ENCODE results near the gene KCNQ2.

DNA sequence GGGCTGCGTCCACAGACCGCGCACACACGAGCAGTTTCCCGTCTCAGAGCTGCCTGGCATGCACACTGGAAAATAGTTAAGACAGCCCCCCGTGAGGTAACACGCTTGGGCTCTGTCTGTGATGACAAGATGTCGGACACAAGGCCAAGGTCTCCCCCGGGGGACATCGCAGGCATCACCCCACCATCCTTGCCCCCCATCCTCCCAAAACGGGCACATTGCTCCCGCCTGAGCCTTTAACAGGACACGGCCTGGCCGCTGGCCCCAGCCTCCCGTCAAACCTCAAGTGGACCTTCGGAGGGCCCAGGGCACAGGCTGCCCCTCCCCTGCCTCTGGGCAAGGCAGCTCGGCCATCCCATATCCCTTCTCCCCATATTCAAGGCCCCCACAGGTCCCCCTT, 5.6 kb downstream of the KCNQ2 start:
- TF ChIP-seq, protein P1, sequence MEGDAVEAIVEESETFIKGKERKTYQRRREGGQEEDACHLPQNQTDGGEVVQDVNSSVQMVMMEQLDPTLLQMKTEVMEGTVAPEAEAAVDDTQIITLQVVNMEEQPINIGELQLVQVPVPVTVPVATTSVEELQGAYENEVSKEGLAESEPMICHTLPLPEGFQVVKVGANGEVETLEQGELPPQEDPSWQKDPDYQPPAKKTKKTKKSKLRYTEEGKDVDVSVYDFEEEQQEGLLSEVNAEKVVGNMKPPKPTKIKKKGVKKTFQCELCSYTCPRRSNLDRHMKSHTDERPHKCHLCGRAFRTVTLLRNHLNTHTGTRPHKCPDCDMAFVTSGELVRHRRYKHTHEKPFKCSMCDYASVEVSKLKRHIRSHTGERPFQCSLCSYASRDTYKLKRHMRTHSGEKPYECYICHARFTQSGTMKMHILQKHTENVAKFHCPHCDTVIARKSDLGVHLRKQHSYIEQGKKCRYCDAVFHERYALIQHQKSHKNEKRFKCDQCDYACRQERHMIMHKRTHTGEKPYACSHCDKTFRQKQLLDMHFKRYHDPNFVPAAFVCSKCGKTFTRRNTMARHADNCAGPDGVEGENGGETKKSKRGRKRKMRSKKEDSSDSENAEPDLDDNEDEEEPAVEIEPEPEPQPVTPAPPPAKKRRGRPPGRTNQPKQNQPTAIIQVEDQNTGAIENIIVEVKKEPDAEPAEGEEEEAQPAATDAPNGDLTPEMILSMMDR (IDR thresholded peaks at IDR 0.05 in 2 of 3, conservative IDR thresholded peaks at IDR 0.05 in 1 of 3; ENCODE audit: borderline replicate concordance in 1 of 3, insufficient read depth in 1 of 3, low read depth in 2 of 3, low read length in 2 of 3), result no peak
- no peak for TF ChIP-seq EZH2phosphoT487 (IDR thresholded peaks at IDR 0.05; ENCODE audit: borderline replicate concordance)
- TF ChIP-seq CEBPB (IDR thresholded peaks at IDR 0.05; ENCODE audit: low read depth), result no peak
- TF ChIP-seq RAD21 (IDR thresholded peaks at IDR 0.05; ENCODE audit: low read depth), result no peak
- TF ChIP-seq, protein P2, sequence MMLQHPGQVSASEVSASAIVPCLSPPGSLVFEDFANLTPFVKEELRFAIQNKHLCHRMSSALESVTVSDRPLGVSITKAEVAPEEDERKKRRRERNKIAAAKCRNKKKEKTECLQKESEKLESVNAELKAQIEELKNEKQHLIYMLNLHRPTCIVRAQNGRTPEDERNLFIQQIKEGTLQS (IDR thresholded peaks at IDR 0.05), result no peak
- TF ChIP-seq, protein P3, sequence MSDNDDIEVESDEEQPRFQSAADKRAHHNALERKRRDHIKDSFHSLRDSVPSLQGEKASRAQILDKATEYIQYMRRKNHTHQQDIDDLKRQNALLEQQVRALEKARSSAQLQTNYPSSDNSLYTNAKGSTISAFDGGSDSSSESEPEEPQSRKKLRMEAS (IDR thresholded peaks at IDR 0.05), result no peak
- no peak for TF ChIP-seq ZNF274 (IDR thresholded peaks at IDR 0.05; ENCODE audit: low read depth, low read length)
- TF ChIP-seq, protein P4, sequence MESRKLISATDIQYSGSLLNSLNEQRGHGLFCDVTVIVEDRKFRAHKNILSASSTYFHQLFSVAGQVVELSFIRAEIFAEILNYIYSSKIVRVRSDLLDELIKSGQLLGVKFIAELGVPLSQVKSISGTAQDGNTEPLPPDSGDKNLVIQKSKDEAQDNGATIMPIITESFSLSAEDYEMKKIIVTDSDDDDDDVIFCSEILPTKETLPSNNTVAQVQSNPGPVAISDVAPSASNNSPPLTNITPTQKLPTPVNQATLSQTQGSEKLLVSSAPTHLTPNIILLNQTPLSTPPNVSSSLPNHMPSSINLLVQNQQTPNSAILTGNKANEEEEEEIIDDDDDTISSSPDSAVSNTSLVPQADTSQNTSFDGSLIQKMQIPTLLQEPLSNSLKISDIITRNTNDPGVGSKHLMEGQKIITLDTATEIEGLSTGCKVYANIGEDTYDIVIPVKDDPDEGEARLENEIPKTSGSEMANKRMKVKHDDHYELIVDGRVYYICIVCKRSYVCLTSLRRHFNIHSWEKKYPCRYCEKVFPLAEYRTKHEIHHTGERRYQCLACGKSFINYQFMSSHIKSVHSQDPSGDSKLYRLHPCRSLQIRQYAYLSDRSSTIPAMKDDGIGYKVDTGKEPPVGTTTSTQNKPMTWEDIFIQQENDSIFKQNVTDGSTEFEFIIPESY (IDR thresholded peaks at IDR 0.05; ENCODE audit: extremely low read depth, insufficient replicate concordance, low read length), result no peak
- no peak for TF ChIP-seq POLR2AphosphoS5 (IDR thresholded peaks at IDR 0.05; ENCODE audit: low read depth, low read length)
- no peak for TF ChIP-seq POLR2A (IDR thresholded peaks at IDR 0.05; ENCODE audit: borderline replicate concordance, extremely low read depth, insufficient read depth, insufficient read length)
- TF ChIP-seq EZH2 (IDR thresholded peaks at IDR 0.05), result no peak
- no peak for TF ChIP-seq SRF (IDR thresholded peaks at IDR 0.05; ENCODE audit: low read depth)

Data from HCT116 (cell line).